ENCODE results near the gene GALNT6.

Gene GALNT6

GRCh38 chr12:51382173-51382572 lies 9.0 kb downstream of the GALNT6 start:
- DNase-seq (ENCODE audit: extremely low read depth in 1 of 2, low read depth in 1 of 2): no peak

DNA sequence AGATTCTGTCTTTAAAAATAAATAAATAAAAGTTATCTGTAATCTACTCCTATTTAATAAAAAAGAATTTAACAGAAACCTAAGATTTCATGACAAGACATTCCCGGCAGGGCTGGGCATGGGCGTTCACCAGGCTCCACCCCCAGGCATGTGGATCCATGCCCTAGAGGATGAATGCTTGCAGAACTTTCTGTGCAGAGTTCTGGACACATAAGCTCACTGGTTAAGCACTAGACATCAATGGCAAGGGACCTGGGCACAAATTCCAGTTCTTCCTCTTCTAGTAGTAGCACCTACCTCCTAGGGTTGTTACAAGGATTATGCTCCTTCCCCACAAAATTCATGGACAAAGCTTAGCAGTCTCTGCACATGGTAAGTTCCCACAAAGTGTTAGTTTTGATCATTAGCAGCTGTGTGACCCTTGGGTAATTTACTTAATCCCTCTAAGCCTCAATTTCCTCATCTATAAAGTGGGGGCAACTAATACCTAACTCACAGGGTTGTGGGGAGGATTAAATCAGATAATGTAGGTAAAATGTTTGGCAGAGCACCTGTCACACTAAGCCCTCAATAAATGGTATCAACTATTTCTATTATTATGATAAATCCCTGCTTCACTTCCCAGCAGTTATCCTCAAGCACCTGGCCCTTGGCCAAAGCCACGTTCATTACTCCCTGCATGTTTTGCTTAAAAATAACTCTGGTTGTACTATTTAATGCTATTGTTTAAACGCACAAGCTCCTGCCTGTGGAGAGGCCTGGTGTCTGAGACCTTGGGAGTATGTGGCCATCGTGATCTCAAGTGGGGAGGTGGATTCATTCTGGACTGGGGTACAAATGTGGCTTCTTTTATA lies 9.8 kb downstream of the GALNT6 start:
- no peak for DNase-seq (ENCODE audit: extremely low read depth in 1 of 2, low read depth in 1 of 2)

DNA sequence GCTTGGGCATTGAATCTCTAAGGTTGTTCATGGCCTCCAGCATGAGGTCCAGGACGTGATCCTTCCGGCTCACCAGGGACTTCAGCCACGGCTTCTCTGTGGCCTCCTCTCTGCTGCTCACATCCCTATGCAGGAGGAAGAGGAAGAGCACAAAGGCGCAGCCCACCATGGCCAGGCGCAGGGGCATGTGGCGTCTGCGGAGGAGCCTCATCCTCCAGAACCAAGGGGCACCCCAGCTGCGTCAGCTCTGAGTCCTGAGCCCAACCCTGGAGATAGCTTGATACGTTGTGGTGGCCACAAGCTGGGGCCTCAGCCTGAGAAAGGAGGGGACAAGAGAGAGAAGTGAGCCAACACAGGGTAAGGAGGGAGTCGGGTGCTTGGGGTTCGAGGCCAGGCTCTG lies 11.6 kb downstream of the GALNT6 start:
- no peak for DNase-seq (ENCODE audit: extremely low read depth in 1 of 2, low read depth in 1 of 2)

DNA sequence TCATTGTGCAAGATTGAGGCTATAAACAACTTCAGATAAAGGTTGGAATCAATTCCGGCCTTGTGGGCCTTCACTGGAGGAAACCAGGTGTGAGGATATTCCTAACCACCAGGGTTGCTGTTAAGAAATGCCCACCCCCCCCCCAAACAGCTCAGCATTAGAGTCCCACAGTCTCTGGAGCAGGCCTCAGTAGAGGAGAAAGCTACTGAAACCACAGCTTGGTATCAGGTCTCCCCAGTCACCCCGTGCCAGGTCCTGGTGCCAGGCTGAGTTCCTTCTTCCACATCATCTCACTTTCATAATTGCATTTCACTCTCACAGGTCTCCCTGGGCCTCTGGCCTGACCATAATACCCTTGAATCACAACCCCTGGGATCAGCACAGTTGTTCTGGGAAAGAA lies 12.5 kb downstream of the GALNT6 start:
- DNase-seq (ENCODE audit: extremely low read depth in 1 of 2, low read depth in 1 of 2): no peak

GRCh38 chr12:51377099-51377984 lies 13.9 kb downstream of the GALNT6 start:
- DNase-seq (ENCODE audit: extremely low read depth in 1 of 2, low read depth in 1 of 2): no peak

- DNase-seq (ENCODE audit: extremely low read depth in 1 of 2, low read depth in 1 of 2): no peak
Observed at GRCh38 chr12:51374856-51375255, 16.4 kb downstream of the GALNT6 start.

GRCh38 chr12:51374361-51374760 lies 16.8 kb downstream of the GALNT6 start:
- DNase-seq (ENCODE audit: extremely low read depth in 1 of 2, low read depth in 1 of 2): no peak

DNA sequence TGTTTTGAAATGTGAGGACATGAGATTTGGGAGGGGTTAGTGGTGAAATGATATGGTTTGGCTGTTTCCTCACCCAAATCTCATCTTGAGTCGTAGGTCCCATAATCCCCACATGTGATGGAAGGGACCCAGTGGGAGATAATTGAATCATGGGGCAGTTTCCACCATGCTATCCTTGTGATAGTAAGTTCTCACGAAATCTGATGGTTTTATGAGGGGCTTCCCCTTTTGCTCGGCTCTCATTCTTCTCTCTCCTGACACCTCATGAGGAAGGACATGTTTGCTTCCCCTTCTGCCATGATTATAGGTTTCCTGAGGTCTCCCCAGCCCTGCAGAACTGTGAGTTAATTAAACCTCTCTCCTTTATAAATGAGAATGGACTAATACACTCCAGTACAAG lies 18.0 kb downstream of the GALNT6 start:
- no peak for DNase-seq (ENCODE audit: extremely low read depth in 1 of 2, low read depth in 1 of 2)

- DNase-seq (ENCODE audit: extremely low read depth in 1 of 2, low read depth in 1 of 2): no peak
Observed at GRCh38 chr12:51372021-51372420, 19.2 kb downstream of the GALNT6 start.

- DNase-seq (ENCODE audit: extremely low read depth in 1 of 2, low read depth in 1 of 2): no peak
Observed at GRCh38 chr12:51371295-51371953, 19.8 kb downstream of the GALNT6 start.

- DNase-seq (ENCODE audit: extremely low read depth in 1 of 2, low read depth in 1 of 2): no peak
Observed at GRCh38 chr12:51370667-51371066, 20.5 kb downstream of the GALNT6 start.

DNA sequence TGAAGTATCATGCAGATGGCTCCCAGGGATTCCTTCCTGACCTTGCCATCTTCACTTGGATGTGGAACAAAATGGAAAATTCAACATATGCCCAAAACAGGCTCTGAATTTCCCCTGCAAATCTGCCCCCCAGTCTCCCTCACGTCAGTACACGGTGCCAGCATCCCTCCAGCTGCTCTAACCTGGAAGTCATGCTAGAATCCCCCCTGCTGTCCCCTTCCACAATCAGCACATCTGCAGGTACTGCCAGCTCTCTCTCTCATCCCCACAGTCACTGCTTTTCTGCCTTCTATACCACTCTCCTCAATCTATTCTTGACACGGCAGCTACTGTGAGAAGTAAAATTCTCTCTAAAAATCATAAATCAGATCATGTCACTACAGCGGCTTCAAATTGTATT lies 21.6 kb downstream of the GALNT6 start:
- DNase-seq (ENCODE audit: extremely low read depth in 1 of 2, low read depth in 1 of 2): no peak

- peak; percentile 73 to 86 for DNase-seq (ENCODE audit: extremely low read depth in 1 of 2, low read depth in 1 of 2)
Observed at GRCh38 chr12:51368640-51369517, 22.3 kb downstream of the GALNT6 start.

DNA sequence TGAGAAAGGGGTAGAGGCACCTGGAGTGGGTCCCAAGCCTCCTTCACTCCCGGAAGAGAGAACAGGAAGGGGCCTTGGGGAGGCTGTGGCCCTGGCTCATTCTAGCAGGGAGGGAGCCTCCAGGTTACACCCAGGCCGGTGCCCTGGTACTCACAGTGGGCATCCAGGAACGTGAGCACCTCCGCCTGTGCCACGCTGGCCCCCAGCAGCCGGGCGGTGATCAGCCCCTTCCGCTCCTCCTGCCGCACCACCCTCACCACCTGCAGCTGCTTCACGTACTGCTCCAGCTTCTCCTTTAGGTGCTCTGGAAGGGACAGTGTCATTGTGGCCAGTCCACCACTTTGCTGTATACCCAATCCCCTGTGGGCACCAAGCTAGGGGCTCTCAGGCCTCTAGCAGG lies 25.9 kb downstream of the GALNT6 start:
- DNase-seq (ENCODE audit: extremely low read depth in 1 of 2, low read depth in 1 of 2): no peak

GRCh38 chr12:51364001-51364400 lies 27.2 kb downstream of the GALNT6 start:
- no peak for DNase-seq (ENCODE audit: extremely low read depth in 1 of 2, low read depth in 1 of 2)

DNA sequence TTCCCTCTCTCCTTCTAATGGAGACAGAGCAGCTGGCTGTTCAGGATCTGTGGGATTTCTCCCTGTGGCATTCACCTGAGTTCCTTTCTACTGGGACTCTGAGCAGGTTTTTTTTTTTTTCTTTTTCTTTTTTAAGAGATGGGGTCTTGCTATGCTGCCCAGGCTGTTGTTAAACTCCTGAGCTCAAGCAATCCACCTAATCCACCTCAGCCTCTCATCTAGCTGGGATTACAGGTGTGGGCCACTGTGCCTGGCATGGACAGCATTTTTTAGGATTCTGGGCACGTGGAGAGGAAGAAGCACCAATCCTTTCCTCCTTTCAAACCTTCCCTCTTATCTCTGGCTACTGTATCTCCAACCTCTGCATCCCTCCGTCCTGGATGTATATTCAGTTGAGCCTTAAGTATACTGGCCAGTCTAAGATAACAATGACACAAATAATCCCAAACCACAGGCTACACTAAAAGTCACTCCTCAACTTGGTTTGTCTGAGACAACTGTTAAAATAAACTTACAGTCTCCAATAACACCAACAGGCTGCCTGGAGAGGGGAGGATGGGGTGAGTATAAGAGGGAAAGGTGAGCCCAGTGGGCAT lies 28.4 kb downstream of the GALNT6 start:
- DNase-seq (ENCODE audit: extremely low read depth in 1 of 2, low read depth in 1 of 2): no peak

GRCh38 chr12:51362307-51362706 lies 28.9 kb downstream of the GALNT6 start:
- DNase-seq (ENCODE audit: extremely low read depth in 1 of 2, low read depth in 1 of 2): no peak

- DNase-seq (ENCODE audit: extremely low read depth in 1 of 2, low read depth in 1 of 2): no peak
Observed at GRCh38 chr12:51361161-51362016, 29.8 kb downstream of the GALNT6 start.

GRCh38 chr12:51360315-51360714 lies 30.9 kb downstream of the GALNT6 start:
- DNase-seq (ENCODE audit: extremely low read depth in 1 of 2, low read depth in 1 of 2): no peak
